ENCODE data around the gene TCL1B. TPM values are rescaled to one million over a fixed set of nuclear protein-coding genes. Genes with fewer than 3 reads are reported as not detected.

TCL1B gene
- total RNA-seq, 2 donors from 2014 or later, result not detected

GRCh38 chr14:95739356-95739755, 53.1 kb downstream of the TCL1B start:
- no peak for TF ChIP-seq CTCF (IDR thresholded peaks at IDR 0.05)
- TF ChIP-seq POLR2A (IDR thresholded peaks at IDR 0.05), result no peak

GRCh38 chr14:95741038-95741490, 54.8 kb downstream of the TCL1B start:
- intact Hi-C loops (cut with DNase I), result no loop called here
- no peaks in the 10 kb centered on the region for H3K9me3 ChIP-seq
- H3K27ac ChIP-seq, result no peak overlapping the region
- no peaks in the 10 kb centered on the region for H3K36me3 ChIP-seq (replicated peaks in 1 of 2; ENCODE audit: insufficient read depth in 1 of 2, low read depth in 2 of 2)
- DNase-seq (no peak), ATAC-seq (no peak)
- no peaks in the 10 kb centered on the region for H3K4me1 ChIP-seq
- H3K4me3 ChIP-seq, result no peak overlapping the region
- H3K27me3 ChIP-seq, result no peaks in the 10 kb centered on the region
- TF ChIP-seq CTCF (IDR thresholded peaks at IDR 0.05) (no peak), POLR2A (IDR thresholded peaks at IDR 0.05) (no peak)
- 33 to 43% methylated on average over 5 of the region's 5 CpGs for WGBS, 2 donors

More at GRCh38 chr14:95739356-95739755, 53.1 kb downstream of the TCL1B start:
- no peaks in the 10 kb centered on the region for H3K27me3 ChIP-seq
- intact Hi-C loops (cut with DNase I), result no loop called here
- ATAC-seq (no peak), DNase-seq (no peak)
- H3K4me3 ChIP-seq, result no peak overlapping the region
- H3K27ac ChIP-seq, result no peak overlapping the region
- no peaks in the 10 kb centered on the region for H3K9me3 ChIP-seq
- H3K4me1 ChIP-seq, result no peaks in the 10 kb centered on the region
- no peaks in the 10 kb centered on the region for H3K36me3 ChIP-seq (replicated peaks in 1 of 2; ENCODE audit: insufficient read depth in 1 of 2, low read depth in 2 of 2)
- WGBS, 2 donors, result 79 to 82% methylated on average over 1 of the region's 1 CpG

DNA sequence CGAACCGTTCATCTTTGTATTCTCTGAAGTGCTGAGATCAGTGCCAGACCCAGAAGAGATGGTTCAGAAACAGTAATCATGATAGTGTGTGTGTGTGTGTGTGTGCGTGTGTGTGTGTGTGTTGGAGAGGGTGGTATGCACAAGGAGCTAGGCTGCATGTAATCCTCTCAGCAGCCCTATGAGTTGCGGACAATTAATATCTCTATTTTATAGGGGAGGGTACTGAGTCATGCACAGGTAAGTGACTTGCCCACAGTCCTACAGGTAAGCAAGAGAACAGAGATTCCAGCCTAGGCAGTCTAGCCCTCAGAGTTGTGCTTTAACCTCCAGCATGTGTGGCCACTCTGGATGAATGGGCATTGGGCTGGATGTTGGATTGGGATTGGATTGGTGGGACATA, 55.6 kb downstream of the TCL1B start:
- H3K4me1 ChIP-seq, result no peaks in the 10 kb centered on the region
- 67 to 94% methylated on average over 3 to 4 of the region's 4 CpGs for WGBS, 2 donors
- no peak overlapping the region for H3K4me3 ChIP-seq
- H3K9me3 ChIP-seq, result no peaks in the 10 kb centered on the region
- no peak for TF ChIP-seq POLR2A (IDR thresholded peaks at IDR 0.05)
- TF ChIP-seq CTCF (IDR thresholded peaks at IDR 0.05), result no peak
- no peaks in the 10 kb centered on the region for H3K27me3 ChIP-seq
- no peaks in the 10 kb centered on the region for H3K36me3 ChIP-seq (replicated peaks in 1 of 2; ENCODE audit: insufficient read depth in 1 of 2, low read depth in 2 of 2)
- DNase-seq (no peak), ATAC-seq (no peak)
- intact Hi-C loops (cut with DNase I), result no loop called here
- no peak overlapping the region for H3K27ac ChIP-seq

Small RNA genes within 50 kb of the gene (small RNA-seq; reads per million reads assigned to genes)
- not detected for gene RF02193

Other genes starting within 250 kb of the TCL1B start
- 1 to 10 TPM; 7.0 to 7.3 TPM for gene SYNE3, start 169.8 kb upstream of the TCL1B start, total RNA-seq
- gene GLRX5, start 151.4 kb upstream of the TCL1B start, total RNA-seq, result 10 to 100 TPM; 21.5 to 49.1 TPM
- gene TCL1A, start 27.7 kb downstream of the TCL1B start, total RNA-seq, result not detected
- 1 to 10 TPM in 1 of 2 donors, not detected in 1; 1.0 TPM for gene TUNAR, start 190.4 kb downstream of the TCL1B start, total RNA-seq

Measured in body of pancreas (tissue), 4 donors.